OCI-M1 (cell line): Measurements from ENCODE around the gene RHBDF2.

Source experiments
- DNase-seq: peaks from one replicate; lab custom pipeline; 2025; lab: John Stamatoyannopoulos, UW

RHBDF2 gene

GRCh38 chr17:76459674-76460073, 41.5 kb downstream of the RHBDF2 start:
- DNase-seq, result no peak

- peak; percentile 80 for DNase-seq
These were observed 42.4 kb downstream of the RHBDF2 start for GRCh38 chr17:76458580-76459490.

GRCh38 chr17:76453431-76453743, 47.8 kb downstream of the RHBDF2 start:
- DNase-seq, result no peak

- DNase-seq, result peak; percentile 91
These were observed 48.4 kb downstream of the RHBDF2 start, which contains the start of gene UBE2O for GRCh38 chr17:76452660-76453430. Gene UBE2O (minus strand): TSS chr17:76453152. CDS start chr17:76453141, 11 bp downstream.

- peak; percentile 41 for DNase-seq
These were observed 49.0 kb downstream of the RHBDF2 start for GRCh38 chr17:76452127-76452659.

GRCh38 chr17:76451506-76451905, 49.7 kb downstream of the RHBDF2 start:
- DNase-seq, result no peak

GRCh38 chr17:76449126-76449525, 52.1 kb downstream of the RHBDF2 start:
- no peak for DNase-seq

GRCh38 chr17:76447931-76448652, 53.1 kb downstream of the RHBDF2 start:
- no peak for DNase-seq

- DNase-seq, result no peak
These were observed 54.6 kb downstream of the RHBDF2 start for GRCh38 chr17:76446449-76447231.

- no peak for DNase-seq
These were observed 55.4 kb downstream of the RHBDF2 start for GRCh38 chr17:76445697-76446448.

- peak; percentile 39 for DNase-seq
These were observed 56.5 kb downstream of the RHBDF2 start for GRCh38 chr17:76444518-76445311.

- DNase-seq, result peak; percentile 48
These were observed 58.6 kb downstream of the RHBDF2 start for GRCh38 chr17:76442341-76443338.

- DNase-seq, result no peak
These were observed 59.4 kb downstream of the RHBDF2 start for GRCh38 chr17:76441686-76442340.

GRCh38 chr17:76440751-76441362, 60.4 kb downstream of the RHBDF2 start:
- peak; percentile 26 for DNase-seq

- no peak for DNase-seq
These were observed 61.8 kb downstream of the RHBDF2 start for GRCh38 chr17:76439314-76439928.

- no peak for DNase-seq
These were observed 62.3 kb downstream of the RHBDF2 start for GRCh38 chr17:76438906-76439305.
